Measurements from ENCODE around the gene CHAMP1.
"Not testable (repeated sequence)": the region's sequence is repeated elsewhere in the genome, so short reads cannot be mapped to it uniquely, and the experiment has no call there.

CHAMP1 gene

GRCh38 chr13:114325729-114326128 lies 11.4 kb downstream of the CHAMP1 start:
- DNase-seq: no peak

DNA sequence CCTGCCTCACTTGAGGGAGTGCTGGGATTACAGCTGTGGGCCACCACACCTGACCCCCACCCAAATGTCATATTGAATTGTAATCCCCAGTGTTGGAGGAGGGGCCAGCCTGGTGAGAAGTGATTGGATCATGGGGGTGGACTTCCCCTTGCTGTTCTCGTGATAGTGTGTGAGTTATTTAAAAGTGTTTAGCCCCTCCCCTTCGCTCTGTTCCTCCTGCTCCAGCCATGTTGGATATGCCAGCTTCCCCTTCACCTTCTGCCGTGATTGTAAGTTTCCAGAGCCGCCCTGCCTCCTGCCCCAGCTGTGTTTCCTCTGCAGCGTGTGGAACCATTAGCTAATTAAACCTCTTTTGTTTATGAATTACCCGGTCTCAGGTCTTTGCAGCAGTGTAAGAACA lies 13.7 kb downstream of the CHAMP1 start:
- in situ Hi-C loops (cut with MboI; ENCODE audit: low pct_unique_long_range_greater_than_20kb, low sequenced_read_pairs): no loop called here
- DNase-seq: no peak

More at GRCh38 chr13:114325729-114326128, 11.4 kb downstream of the CHAMP1 start:
- in situ Hi-C loops (cut with MboI; ENCODE audit: low pct_unique_long_range_greater_than_20kb, low sequenced_read_pairs): no loop called here

GRCh38 chr13:114328595-114328994 lies 14.3 kb downstream of the CHAMP1 start:
- DNase-seq: no peak
- in situ Hi-C loops (cut with MboI; ENCODE audit: low pct_unique_long_range_greater_than_20kb, low sequenced_read_pairs): no loop called here

- DNase-seq: no peak
- in situ Hi-C loops (cut with MboI; ENCODE audit: low pct_unique_long_range_greater_than_20kb, low sequenced_read_pairs): no loop called here
Observed at GRCh38 chr13:114330086-114330485, 15.8 kb downstream of the CHAMP1 start.

- in situ Hi-C loops (cut with MboI; ENCODE audit: low pct_unique_long_range_greater_than_20kb, low sequenced_read_pairs); DNase-seq: not testable (repeated sequence)
Observed at GRCh38 chr13:114333881-114334280, 19.6 kb downstream of the CHAMP1 start.

GRCh38 chr13:114334305-114335053 lies 20.2 kb downstream of the CHAMP1 start:
- in situ Hi-C loops (cut with MboI; ENCODE audit: low pct_unique_long_range_greater_than_20kb, low sequenced_read_pairs): no loop called here
- no peak for DNase-seq

- in situ Hi-C loops (cut with MboI; ENCODE audit: low pct_unique_long_range_greater_than_20kb, low sequenced_read_pairs); DNase-seq: not testable (repeated sequence)
Observed at GRCh38 chr13:114336457-114336856, 22.2 kb downstream of the CHAMP1 start.

DNA sequence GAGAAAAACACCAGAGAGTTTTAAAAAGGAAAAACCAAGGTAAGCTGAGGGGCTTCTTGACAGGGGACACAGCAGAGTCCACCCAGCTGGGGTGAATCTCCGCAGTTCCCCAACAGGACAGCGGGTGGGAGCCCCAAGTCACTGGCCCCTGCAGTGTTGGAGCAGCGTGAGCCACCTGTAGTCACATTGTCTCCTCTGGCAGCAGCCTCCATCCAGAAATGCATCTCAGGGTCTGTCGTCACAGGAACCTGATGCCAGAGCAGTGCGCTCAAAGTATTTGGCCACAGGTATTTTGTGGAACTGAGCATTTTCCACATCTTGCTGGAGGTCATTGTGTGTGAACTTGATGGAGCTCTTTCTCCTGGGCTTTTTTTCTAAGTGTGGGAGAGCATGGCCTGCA lies 24.7 kb downstream of the CHAMP1 start:
- DNase-seq: no peak
- in situ Hi-C loops (cut with MboI; ENCODE audit: low pct_unique_long_range_greater_than_20kb, low sequenced_read_pairs): no loop called here

- peak; percentile 79 for DNase-seq
Observed at GRCh38 chr13:114339857-114340534, 25.7 kb downstream of the CHAMP1 start.

DNA sequence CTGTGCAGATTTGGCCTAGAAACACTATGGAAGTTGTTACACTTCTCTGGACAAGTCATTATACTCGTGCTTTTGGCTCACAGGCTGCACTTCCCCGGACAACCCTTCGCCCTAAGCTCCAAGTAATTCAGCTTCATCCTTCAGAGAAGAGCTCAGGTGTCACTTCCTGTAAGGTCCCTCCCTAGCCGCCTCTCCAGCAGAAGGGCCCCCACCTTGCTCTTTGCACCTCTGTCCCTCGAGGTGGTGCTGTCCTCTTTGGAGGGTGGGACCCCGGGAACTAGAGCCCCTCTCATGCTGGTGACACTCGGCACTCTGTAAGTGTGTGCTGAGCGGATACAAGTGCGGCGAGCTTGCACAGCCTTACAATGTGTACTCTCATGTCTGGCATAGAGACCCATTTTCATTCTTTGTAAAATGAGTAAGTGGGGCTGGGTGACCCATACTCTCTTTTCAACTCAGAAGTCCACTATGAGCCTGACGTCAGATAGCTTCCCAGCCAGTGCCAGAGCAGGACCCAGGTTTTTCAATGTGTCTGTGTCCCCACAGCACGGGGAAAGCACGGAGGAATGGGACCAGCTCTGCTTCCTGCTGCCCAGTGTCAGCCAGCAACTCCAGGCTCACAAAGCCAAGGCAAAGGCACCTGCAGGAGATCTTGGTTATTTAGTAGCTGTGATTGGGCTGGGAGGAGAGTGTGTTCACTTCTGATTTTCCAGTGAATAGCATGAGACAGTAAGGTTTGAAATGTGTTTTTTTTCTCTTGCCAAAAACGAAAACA lies 26.9 kb downstream of the CHAMP1 start:
- in situ Hi-C loops (cut with MboI; ENCODE audit: low pct_unique_long_range_greater_than_20kb, low sequenced_read_pairs): no loop called here
- DNase-seq: no peak

More at GRCh38 chr13:114339857-114340534, 25.7 kb downstream of the CHAMP1 start:
- in situ Hi-C loops (cut with MboI; ENCODE audit: low pct_unique_long_range_greater_than_20kb, low sequenced_read_pairs): no loop called here

GRCh38 chr13:114347256-114347655 lies 33.0 kb downstream of the CHAMP1 start:
- DNase-seq; in situ Hi-C loops (cut with MboI; ENCODE audit: low pct_unique_long_range_greater_than_20kb, low sequenced_read_pairs): not testable (repeated sequence)

DNA sequence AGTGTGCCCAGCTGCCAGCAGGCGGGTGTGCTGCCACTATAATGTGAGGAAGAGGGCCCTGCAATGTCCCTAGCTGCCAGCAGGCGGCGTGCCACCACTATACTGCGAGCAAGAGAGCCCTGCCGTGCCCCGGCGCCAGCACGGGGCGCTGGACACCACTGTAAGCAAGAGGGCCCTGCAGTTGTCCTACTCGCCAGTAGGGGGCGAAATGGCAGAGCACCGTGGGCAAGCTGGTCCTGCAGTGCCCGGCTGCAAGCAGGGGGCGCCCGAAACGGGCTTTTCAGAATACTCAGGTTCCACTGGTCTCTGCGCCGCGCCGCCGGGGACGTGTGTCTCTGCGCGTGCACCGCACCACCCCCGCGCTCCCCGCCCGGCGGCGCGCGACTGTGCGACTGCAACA lies 38.5 kb downstream of the CHAMP1 start:
- in situ Hi-C loops (cut with MboI; ENCODE audit: low pct_unique_long_range_greater_than_20kb, low sequenced_read_pairs): not testable (repeated sequence)
- peak; percentile 62 for DNase-seq

DNA sequence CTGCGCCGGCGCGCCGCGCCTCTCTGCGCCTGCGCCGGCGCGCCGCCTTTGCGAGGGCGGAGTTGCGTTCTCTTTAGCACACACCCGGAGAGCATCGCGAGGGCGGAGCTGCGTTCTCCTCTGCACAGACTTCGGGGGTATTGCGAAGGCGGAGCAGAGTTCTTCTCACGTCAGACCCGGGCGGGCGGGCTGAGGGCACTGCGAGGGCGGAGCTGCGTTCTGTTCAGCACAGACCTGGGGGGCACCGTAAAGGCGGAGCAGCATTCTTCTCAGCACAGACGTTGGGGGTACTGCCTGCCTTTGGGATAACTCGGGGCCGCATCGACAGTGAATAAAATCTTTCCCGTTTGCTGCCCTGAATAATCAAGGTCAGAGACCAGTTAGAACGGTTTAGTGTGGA lies 39.1 kb downstream of the CHAMP1 start:
- DNase-seq; in situ Hi-C loops (cut with MboI; ENCODE audit: low pct_unique_long_range_greater_than_20kb, low sequenced_read_pairs): not testable (repeated sequence)

Data from KBM-7 (cell line).